Measurements from ENCODE around the gene CAB39. TPM values are rescaled to one million over a fixed set of nuclear protein-coding genes. Genes with fewer than 3 reads are reported as not detected.
A peak's percentile ranks its signal among the peaks of the same experiment; 100 is the strongest.

Gene CAB39
- total RNA-seq, 1 donor from 2014 or later, result 68.6 TPM

DNA sequence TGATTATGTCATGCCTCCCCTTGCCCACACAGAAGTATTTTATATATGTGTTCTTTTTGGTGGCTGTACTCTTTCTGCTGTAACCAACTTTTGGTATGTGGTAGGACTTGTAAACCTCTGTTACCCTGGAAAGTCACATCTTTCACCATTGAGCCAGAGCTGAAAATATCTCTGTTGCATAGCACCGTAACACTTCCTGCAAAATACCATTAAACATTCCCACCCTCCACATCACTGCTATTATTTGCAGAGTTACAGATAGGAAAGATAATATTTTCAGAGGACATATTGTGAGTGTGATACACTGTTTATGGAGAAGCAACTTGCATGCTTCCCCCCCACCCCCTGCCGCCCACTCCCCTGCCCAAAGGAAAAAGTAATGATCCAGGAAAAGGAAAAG lies 44.8 kb downstream of the CAB39 start:
- no peaks in the 10 kb centered on the region for H3K27me3 Mint-ChIP-seq
- H3K4me3 Mint-ChIP-seq, result no peak overlapping the region
- TF ChIP-seq, protein P1, sequence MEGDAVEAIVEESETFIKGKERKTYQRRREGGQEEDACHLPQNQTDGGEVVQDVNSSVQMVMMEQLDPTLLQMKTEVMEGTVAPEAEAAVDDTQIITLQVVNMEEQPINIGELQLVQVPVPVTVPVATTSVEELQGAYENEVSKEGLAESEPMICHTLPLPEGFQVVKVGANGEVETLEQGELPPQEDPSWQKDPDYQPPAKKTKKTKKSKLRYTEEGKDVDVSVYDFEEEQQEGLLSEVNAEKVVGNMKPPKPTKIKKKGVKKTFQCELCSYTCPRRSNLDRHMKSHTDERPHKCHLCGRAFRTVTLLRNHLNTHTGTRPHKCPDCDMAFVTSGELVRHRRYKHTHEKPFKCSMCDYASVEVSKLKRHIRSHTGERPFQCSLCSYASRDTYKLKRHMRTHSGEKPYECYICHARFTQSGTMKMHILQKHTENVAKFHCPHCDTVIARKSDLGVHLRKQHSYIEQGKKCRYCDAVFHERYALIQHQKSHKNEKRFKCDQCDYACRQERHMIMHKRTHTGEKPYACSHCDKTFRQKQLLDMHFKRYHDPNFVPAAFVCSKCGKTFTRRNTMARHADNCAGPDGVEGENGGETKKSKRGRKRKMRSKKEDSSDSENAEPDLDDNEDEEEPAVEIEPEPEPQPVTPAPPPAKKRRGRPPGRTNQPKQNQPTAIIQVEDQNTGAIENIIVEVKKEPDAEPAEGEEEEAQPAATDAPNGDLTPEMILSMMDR (IDR thresholded peaks at IDR 0.05), result no peak
- H3K36me3 Mint-ChIP-seq (ENCODE audit: low read depth), result peaks cover 37% of the 10 kb centered on the region
- H3K4me1 Mint-ChIP-seq, result peaks cover 51% of the 10 kb centered on the region
- CTCF ChIA-PET, result no interaction called here
- POLR2A ChIA-PET, result no interaction called here
- H3K9me3 Mint-ChIP-seq, result no peaks in the 10 kb centered on the region
- no peak for ATAC-seq (ENCODE audit: low read depth)
- intact Hi-C loops (cut with micrococcal nuclease), result no loop called here
- no peak for DNase-seq
- H3K27ac Mint-ChIP-seq, result no peak overlapping the region

DNA sequence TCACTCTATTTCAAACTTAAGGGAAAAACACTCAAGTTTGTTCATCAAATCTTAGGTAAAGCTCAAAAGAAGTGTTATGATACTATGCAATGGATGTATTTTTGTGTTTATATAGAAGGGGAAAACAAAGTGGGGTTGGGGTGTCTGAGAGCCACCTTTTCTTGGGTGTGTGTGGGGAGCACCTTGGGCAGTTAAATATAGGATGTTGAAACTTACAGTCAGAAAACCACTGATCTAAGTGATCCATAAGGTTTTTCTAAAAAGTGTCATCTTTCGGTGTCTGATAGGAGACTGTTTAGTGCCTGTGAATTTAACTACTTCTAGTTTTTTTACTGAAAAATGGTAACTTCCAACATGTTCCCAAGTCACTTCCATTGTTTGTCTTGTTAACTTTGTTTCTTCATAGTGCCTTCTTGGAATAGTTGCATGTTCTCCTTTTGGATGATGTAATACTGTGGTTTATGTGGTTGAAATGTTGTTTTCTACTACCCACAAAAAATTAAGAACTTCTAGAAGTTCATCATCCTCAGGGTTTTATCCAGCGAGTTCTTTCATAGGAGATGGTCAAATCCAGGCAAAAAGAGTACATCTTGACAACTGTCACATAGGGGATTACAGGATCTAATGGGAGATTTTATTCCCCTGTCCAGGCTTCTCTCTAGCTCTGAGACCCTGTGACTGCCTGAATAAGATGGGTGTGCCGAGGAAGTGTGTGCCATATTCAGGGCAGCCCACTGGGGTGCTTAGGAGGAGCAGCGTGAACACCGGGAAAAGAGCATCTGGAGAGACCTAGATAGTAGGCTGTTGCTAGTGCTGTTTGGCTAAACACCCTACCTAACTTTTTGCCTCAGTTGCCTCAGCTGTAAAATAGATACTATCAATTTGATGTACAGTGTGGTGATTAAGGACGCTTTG lies 46.2 kb downstream of the CAB39 start:
- peaks cover 38% of the 10 kb centered on the region for H3K36me3 Mint-ChIP-seq (ENCODE audit: low read depth)
- ChIA-PET POLR2A (no interaction called here), CTCF (no interaction called here)
- peak overlapping the region; percentile 53 for H3K27ac Mint-ChIP-seq
- H3K9me3 Mint-ChIP-seq, result no peaks in the 10 kb centered on the region
- peaks cover 47% of the 10 kb centered on the region for H3K4me1 Mint-ChIP-seq
- TF ChIP-seq, protein P1 (IDR thresholded peaks at IDR 0.05), result no peak
- DNase-seq (no peak), ATAC-seq (ENCODE audit: low read depth) (no peak)
- intact Hi-C loops (cut with micrococcal nuclease), result no loop called here
- H3K27me3 Mint-ChIP-seq, result no peaks in the 10 kb centered on the region
- no peak overlapping the region for H3K4me3 Mint-ChIP-seq

DNA sequence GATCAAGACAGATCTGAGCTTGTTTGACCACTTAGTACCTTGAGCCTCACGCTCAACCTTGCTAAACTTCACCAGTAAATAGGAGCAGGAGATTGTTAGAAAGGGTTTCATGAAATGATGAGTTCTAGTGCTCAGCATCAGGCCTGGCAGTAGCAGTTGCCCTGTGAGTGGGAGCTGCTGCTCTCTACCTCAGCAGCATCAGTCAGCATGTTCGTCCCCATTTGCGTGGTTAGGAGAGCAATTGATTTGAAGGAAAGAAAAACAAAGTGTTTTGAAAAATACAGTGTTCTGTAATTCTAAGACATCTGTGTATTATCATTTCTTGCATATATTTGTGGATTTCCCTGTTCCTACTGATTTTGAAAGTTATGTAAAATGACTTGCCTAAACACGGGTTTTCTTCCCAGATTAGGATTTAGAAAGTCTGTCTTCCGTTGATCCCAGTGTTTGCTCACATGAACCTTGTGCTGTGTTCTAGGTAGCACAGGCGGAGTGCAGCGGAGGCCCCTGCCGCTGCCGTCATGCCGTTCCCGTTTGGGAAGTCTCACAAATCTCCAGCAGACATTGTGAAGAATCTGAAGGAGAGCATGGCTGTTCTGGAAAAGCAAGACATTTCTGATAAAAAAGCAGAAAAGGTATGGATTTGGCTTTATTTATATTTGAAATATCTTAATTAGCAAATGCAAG lies 47.0 kb downstream of the CAB39 start:
- Mint-ChIP-seq H3K4me3 (no peak overlapping the region), H3K27me3 (no peaks in the 10 kb centered on the region), H3K9me3 (no peaks in the 10 kb centered on the region), H3K36me3 (ENCODE audit: low read depth) (peaks cover 45% of the 10 kb centered on the region), H3K27ac (no peak overlapping the region), H3K4me1 (peaks cover 44% of the 10 kb centered on the region)
- CTCF ChIA-PET, result no interaction called here
- intact Hi-C loops (cut with micrococcal nuclease), result loop anchor here (5.0 kb wide), 1 partner anchor 47 kb away; the partner anchor contains the start of gene CAB39
- ATAC-seq (ENCODE audit: low read depth) (no peak), DNase-seq (no peak)
- TF ChIP-seq, protein P1 (IDR thresholded peaks at IDR 0.05), result no peak
- POLR2A ChIA-PET, result no interaction called here

DNA sequence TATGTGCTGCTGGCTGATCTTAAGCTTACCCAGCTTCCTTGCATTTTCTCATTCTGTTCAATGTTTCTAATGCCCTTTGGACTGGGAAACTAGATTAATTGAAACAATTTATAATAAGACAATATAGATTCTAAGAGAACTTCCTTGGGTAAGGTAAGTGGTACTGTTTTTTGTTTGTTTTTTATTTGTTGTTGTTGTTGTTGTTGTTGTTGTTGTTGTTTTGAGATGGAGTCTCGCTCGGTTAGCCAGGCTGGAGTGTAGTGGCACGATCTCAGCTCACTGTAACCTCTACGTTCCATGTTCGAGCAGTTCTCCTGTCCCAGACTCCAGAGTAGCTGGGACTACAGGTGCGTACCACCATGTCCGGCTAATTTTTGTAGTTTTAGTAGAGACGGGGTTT lies 49.1 kb downstream of the CAB39 start:
- intact Hi-C loops (cut with micrococcal nuclease), result loop anchor here (5.0 kb wide), 1 partner anchor 49 kb away; the partner anchor contains the start of gene CAB39
- no peak overlapping the region for H3K4me3 Mint-ChIP-seq
- H3K36me3 Mint-ChIP-seq (ENCODE audit: low read depth), result peaks cover 59% of the 10 kb centered on the region
- ATAC-seq (ENCODE audit: low read depth) (no peak), DNase-seq (no peak)
- H3K9me3 Mint-ChIP-seq, result no peaks in the 10 kb centered on the region
- CTCF ChIA-PET, result interaction anchor here (1.0 to 1.3 kb wide), 2 partner anchors 37 to 48 kb away, joined by 4 to 6 read pairs; no protein-coding TSS in a partner anchor
- no peaks in the 10 kb centered on the region for H3K27me3 Mint-ChIP-seq
- TF ChIP-seq, protein P1 (IDR thresholded peaks at IDR 0.05), result no peak
- no peak overlapping the region for H3K27ac Mint-ChIP-seq
- H3K4me1 Mint-ChIP-seq, result peaks cover 42% of the 10 kb centered on the region
- POLR2A ChIA-PET, result no interaction called here

Measured in activated B cell treated with CpG ODN at 0.5 μM for 24 hours (primary cell).